Motor neuron (in vitro differentiated cells): ENCODE results near the gene SLCO2B1. TPM values are rescaled to one million over a fixed set of nuclear protein-coding genes. Genes with fewer than 3 reads are reported as not detected.

Experiments used
- ATAC-seq, 8 experiments: fragments of 200-7000 bp; cut with Tn5 transposase; replicated peaks in 6 of 8; 2 replicates each; pipeline ENCODE4 v1.8.0; 2021; ENCODE audit warnings: mild to moderate bottlenecking in 8 of 8, moderate library complexity in 8 of 8
- H3K27ac ChIP-seq, 2 donors: fragments of 250-450 bp; sonication (Bioruptor Pico); 2 replicates each; pipeline ENCODE4 v1.9.0; 2021; ENCODE audit warnings: antibody characterized with exemption in 2 of 2, mild to moderate bottlenecking in 2 of 2, moderate library complexity in 1 of 2
- H3K4me1 ChIP-seq, 2 donors: fragments of 250-450 bp; sonication (Bioruptor Pico); replicated peaks in 1 of 2; 2 replicates each; pipeline ENCODE4 v1.6.1; 2021; ENCODE audit warnings: antibody characterized with exemption in 2 of 2, mild to moderate bottlenecking in 2 of 2, moderate library complexity in 1 of 2
- H3K4me3 ChIP-seq, 5 donors: fragments of 250-450 bp; sonication (Bioruptor Pico); 2 replicates each; pipeline ENCODE4 v1.9.0; 2021; ENCODE audit warnings: antibody characterized with exemption in 5 of 5, mild to moderate bottlenecking in 5 of 5, moderate library complexity in 4 of 5
- WGBS, 10 experiments: fragments of 450-650 bp; shearing (Covaris generic); methylation state at CpG; one replicate each; pipeline ENCODE4 v1.0.0; 2022; 5-methylcytosine and 5-hydroxymethylcytosine counted together
- in situ Hi-C, 9 experiments: fragments of 400-800 bp; cut with MboI; loops; one replicate each; pipeline ENCODE4 v1.15.0; 2021; ENCODE audit warnings: low sequenced_read_pairs in 9 of 9, low pct_unique_long_range_greater_than_20kb in 2 of 9; ENCODE audit not compliant: unreplicated experiment in 9 of 9
- total RNA-seq, 8 experiments: library from RNA; unstranded; fragments of 300-600 nt; gene quantifications; 2 replicates each; pipeline versions ENCODE4 v1.2.3 to v1.2.4, GENCODE V29; 2022

SLCO2B1 gene
- total RNA-seq, 8 experiments from 2014 or later: 0.16 to 8.9 (median 0.59) TPM

- Histone ChIP-seq H3K4me1 (peaks cover 0 to 14% of the 10 kb centered on the region in 2 donors), H3K4me3 (no peak overlapping the region), H3K27ac (no peak overlapping the region)
- in situ Hi-C loops: loop anchor here in 8 of 9 experiments (25.0 kb wide), 3 partner anchors 92 to 292 kb away; partner anchors contain the start of genes SPCS2 (in 2 of the 8) and XRRA1 (in 2 of the 8)
- ATAC-seq: no peak
- WGBS, 10 experiments: 83 to 86% methylated on average over 1 of the region's 2 CpGs; no CpG with 5 or more reads in 8 of the 10 experiments
These were observed 78.6 kb downstream of the SLCO2B1 start for GRCh38 chr11:75229466-75229865.

GRCh38 chr11:75230621-75231020 is 79.7 kb downstream of the SLCO2B1 start:
- 0 to 100% (median 78%) methylated on average over 1 to 2 of the region's 2 CpGs; no CpG with 5 or more reads in 4 of the 10 experiments for WGBS, 10 experiments
- no peak overlapping the region for H3K4me3 ChIP-seq
- in situ Hi-C loops: loop anchor here in 8 of 9 experiments (25.0 kb wide), 3 partner anchors 93 to 293 kb away; partner anchors contain the start of genes SPCS2 (in 2 of the 8) and XRRA1 (in 2 of the 8)
- H3K27ac ChIP-seq: no peak overlapping the region
- peaks cover 1 to 17% of the 10 kb centered on the region in 2 donors for H3K4me1 ChIP-seq
- ATAC-seq: no peak

- Histone ChIP-seq H3K27ac (no peak overlapping the region), H3K4me3 (no peak overlapping the region), H3K4me1 (peaks cover 10 to 29% of the 10 kb centered on the region in 2 donors)
- peak in 3 of 8 experiments; percentile 60 to 66 (median 61) for ATAC-seq
- WGBS, 10 experiments: 30 to 100% (median 60%) methylated on average over 1 to 3 of the region's 3 CpGs; no CpG with 5 or more reads in 3 of the 10 experiments
- in situ Hi-C loops: loop anchor here in 8 of 9 experiments (25.0 kb wide), 3 partner anchors 96 to 296 kb away; partner anchors contain the start of genes SPCS2 (in 2 of the 8) and XRRA1 (in 2 of the 8)
These were observed 82.9 kb downstream of the SLCO2B1 start for GRCh38 chr11:75233754-75234172.

GRCh38 chr11:75236062-75236461 is 85.2 kb downstream of the SLCO2B1 start:
- Histone ChIP-seq H3K27ac (peak overlapping the region; percentile 79 to 80), H3K4me3 (no peak overlapping the region), H3K4me1 (peaks cover 10 to 26% of the 10 kb centered on the region in 2 donors)
- WGBS, 10 experiments: 0 to 63% (median 27%) methylated on average over 1 to 7 of the region's 8 CpGs; no CpG with 5 or more reads in 4 of the 10 experiments
- in situ Hi-C loops: loop anchor here in 8 of 9 experiments (25.0 kb wide), 3 partner anchors 99 to 299 kb away; partner anchors contain the start of genes SPCS2 (in 2 of the 8) and XRRA1 (in 2 of the 8)
- peak in 5 of 8 experiments; percentile 83 to 87 (median 85) for ATAC-seq

GRCh38 chr11:75237050-75237449 is 86.1 kb downstream of the SLCO2B1 start:
- Histone ChIP-seq H3K4me1 (peaks cover 10 to 18% of the 10 kb centered on the region in 2 donors), H3K27ac (no peak overlapping the region), H3K4me3 (no peak overlapping the region)
- ATAC-seq: no peak
- WGBS, 10 experiments: 67 to 70% methylated on average over 1 to 2 of the region's 8 CpGs; no CpG with 5 or more reads in 8 of the 10 experiments
- in situ Hi-C loops: loop anchor here in 8 of 9 experiments (25.0 kb wide), 3 partner anchors 100 to 300 kb away; partner anchors contain the start of genes SPCS2 (in 2 of the 8) and XRRA1 (in 2 of the 8)

GRCh38 chr11:75238595-75239440 is 87.9 kb downstream of the SLCO2B1 start:
- Histone ChIP-seq H3K4me1 (peaks cover 10 to 18% of the 10 kb centered on the region in 2 donors), H3K27ac (no peak overlapping the region), H3K4me3 (no peak overlapping the region)
- WGBS, 10 experiments: 0 to 100% (median 60%) methylated on average over 1 to 5 of the region's 9 CpGs; no CpG with 5 or more reads in 3 of the 10 experiments
- ATAC-seq: peak in 2 of 8 experiments; percentile 2 to 65
- in situ Hi-C loops: loop anchor here in 8 of 9 experiments (25.0 kb wide), 3 partner anchors 102 to 302 kb away; partner anchors contain the start of genes SPCS2 (in 2 of the 8) and XRRA1 (in 2 of the 8)

GRCh38 chr11:75239531-75240290 is 88.8 kb downstream of the SLCO2B1 start:
- ATAC-seq: peak in 3 of 8 experiments; percentile 10 to 22 (median 11)
- H3K4me3 ChIP-seq: peak overlapping the region; percentile 47 to 62 (median 50)
- no peak overlapping the region for H3K27ac ChIP-seq
- WGBS, 10 experiments: 0 to 25% (median 14%) methylated on average over 1 to 3 of the region's 10 CpGs; no CpG with 5 or more reads in 5 of the 10 experiments
- peaks cover 10 to 18% of the 10 kb centered on the region in 2 donors for H3K4me1 ChIP-seq
- in situ Hi-C loops: loop anchor here (10.0 to 25.0 kb wide), 5 partner anchors 95 to 302 kb away; partner anchors contain the start of genes SPCS2 (in 2 of the 9) and XRRA1 (in 2 of the 9)

GRCh38 chr11:75240311-75241035 is 89.6 kb downstream of the SLCO2B1 start, which contains the start of gene TPBGL:
TSS of gene TPBGL (plus strand) at chr11:75240774. CDS start at chr11:75241050, 276 bp downstream.
- H3K4me1 ChIP-seq: peaks cover 10 to 17% of the 10 kb centered on the region in 2 donors
- peak within 1 kb of the TSS; percentile 47 to 62 (median 50) for H3K4me3 ChIP-seq
- in situ Hi-C loops: loop anchor here (10.0 to 25.0 kb wide), 5 partner anchors 96 to 303 kb away; partner anchors contain the start of genes SPCS2 (in 2 of the 9) and XRRA1 (in 2 of the 9)
- WGBS, 10 experiments: 25 to 40% methylated on average over 1 to 2 of the region's 58 CpGs; no CpG with 5 or more reads in 8 of the 10 experiments
- ATAC-seq: peak in 7 of 8 experiments; percentile 1 to 14 (median 8)
- peak within 1 kb of the TSS; percentile 30 to 69 for H3K27ac ChIP-seq

- in situ Hi-C loops: loop anchor here (10.0 to 25.0 kb wide), 5 partner anchors 96 to 304 kb away; partner anchors contain the start of genes SPCS2 (in 2 of the 9) and XRRA1 (in 2 of the 9)
- Histone ChIP-seq H3K4me3 (peak overlapping the region; percentile 47 to 62 (median 50)), H3K4me1 (peaks cover 6 to 11% of the 10 kb centered on the region in 2 donors)
These were observed 90.4 kb downstream of the SLCO2B1 start for GRCh38 chr11:75241036-75241905.

GRCh38 chr11:75241906-75242644 is 91.2 kb downstream of the SLCO2B1 start:
- 0 to 23% (median 12%) methylated on average over 4 to 11 of the region's 72 CpGs; no CpG with 5 or more reads in 6 of the 10 experiments for WGBS, 10 experiments
- Histone ChIP-seq H3K27ac (peak overlapping the region; percentile 30 to 40), H3K4me3 (peak overlapping the region; percentile 47 to 62 (median 50)), H3K4me1 (peaks cover 9 to 12% of the 10 kb centered on the region in 2 donors)
- ATAC-seq: peak in 5 of 8 experiments; percentile 40 to 49 (median 45)
- in situ Hi-C loops: loop anchor here (10.0 to 25.0 kb wide), 5 partner anchors 97 to 305 kb away; partner anchors contain the start of genes SPCS2 (in 2 of the 9) and XRRA1 (in 2 of the 9)

More at GRCh38 chr11:75241036-75241905, 90.4 kb downstream of the SLCO2B1 start:
- 0 to 2% (median 0%) methylated on average over 11 to 27 of the region's 140 CpGs; no CpG with 5 or more reads in 7 of the 10 experiments for WGBS, 10 experiments
- H3K27ac ChIP-seq: peak overlapping the region; percentile 30 to 69
- ATAC-seq: peak; percentile 76 to 92 (median 88)
